Endothelial cell of umbilical vein (primary cell): Measurements from ENCODE around the gene NUDCD3. TPM values are rescaled to one million over a fixed set of nuclear protein-coding genes. Genes with fewer than 3 reads are reported as not detected.

Experiments
- BruUV-seq: library from RNA; stranded (reverse); fragments of 400-500 nt; replicated peaks from 2 replicates; lab custom pipeline; 2021; lab: Mats Ljungman, UMichigan
- CTCF ChIA-PET: fragments of 300-600, 350-600 bp; sonication (Branson Sonifier 250); formaldehyde crosslinking; loops from one replicate; lab custom pipeline; 2021; ENCODE audit warnings: antibody characterized with exemption, inconsistent platforms; lab: Charles Lee
- POLR2A ChIA-PET: fragments of 300-600, 350-600 bp; sonication (Branson Sonifier 250); formaldehyde crosslinking; loops from one replicate; lab custom pipeline; 2021; ENCODE audit warnings: antibody characterized with exemption, inconsistent platforms; lab: Charles Lee
- DNase-seq: peaks from one replicate; pipeline ENCODE4 v3.0.0-alpha.2; 2011; ENCODE audit warnings: low read depth, low spot score
- FAIRE-seq: peaks from 2 replicates; lab custom pipeline; 2011; peaks lifted over from hg19 to GRCh38; lab: Jason Lieb, UNC
- H2AFZ ChIP-seq: 2 replicates; pipeline ENCODE4 v1.6.0; 2012; ENCODE audit warnings: low read depth, low read length, control low read depth, inconsistent platforms
- H3K27ac ChIP-seq: 2 replicates; pipeline ENCODE4 v1.5.1; 2011; ENCODE audit warnings: low read depth, mild to moderate bottlenecking, control low read depth, low read length, moderate library complexity; ENCODE audit not compliant: insufficient read depth
- H3K27me3 ChIP-seq, 2 experiments: 2 replicates each; pipeline versions ENCODE4 v1.6.0 to v1.6.1; 2011; ENCODE audit warnings: low read length in 2 of 2, mixed read lengths in 1 of 2; ENCODE audit not compliant: control insufficient read depth in 2 of 2, insufficient read depth in 2 of 2
- H3K36me3 ChIP-seq, 2 experiments: 2 replicates in 1 of 2; 3 replicates in 1 of 2; pipeline ENCODE4 v1.5.1; 2011; ENCODE audit warnings: low read length in 2 of 2, mild to moderate bottlenecking in 1 of 2, moderate library complexity in 1 of 2; ENCODE audit not compliant: control insufficient read depth in 2 of 2, insufficient read depth in 2 of 2; ENCODE audit errors: extremely low read depth in 1 of 2
- H3K4me1 ChIP-seq: 3 replicates; pipeline ENCODE4 v1.5.1; 2011; ENCODE audit warnings: mild to moderate bottlenecking, low read length; ENCODE audit not compliant: control insufficient read depth, insufficient read depth; ENCODE audit errors: extremely low read depth
- H3K4me2 ChIP-seq: 2 replicates; pipeline ENCODE4 v1.6.1; 2011; ENCODE audit warnings: low read length, control low read depth, mixed read lengths; ENCODE audit not compliant: insufficient read depth
- H3K4me3 ChIP-seq, 3 experiments: fragments of 200-600 bp in 1 of 3; sonication (generic), shearing (Covaris generic) in 1 of 3; replicated peaks in 1 of 3; 2 replicates each; pipeline ENCODE4 v1.5.1; 2011 to 2016; ENCODE audit warnings: control low read depth in 3 of 3, low read length in 3 of 3, mild to moderate bottlenecking in 2 of 3, inconsistent platforms in 1 of 3, low read depth in 1 of 3, moderate library complexity in 1 of 3; ENCODE audit not compliant: insufficient read depth in 1 of 3
- H3K79me2 ChIP-seq: 2 replicates; pipeline ENCODE4 v1.6.0; 2012; ENCODE audit warnings: low read length, inconsistent platforms; ENCODE audit not compliant: control insufficient read depth, insufficient read depth
- H3K9ac ChIP-seq: replicated peaks from 2 replicates; pipeline ENCODE3; 2011; ENCODE audit warnings: low read length, control low read depth; ENCODE audit not compliant: insufficient read depth; ENCODE audit errors: extremely low read depth
- H3K9me1 ChIP-seq: replicated peaks from 3 replicates; pipeline ENCODE4 v1.6.0; 2011; ENCODE audit warnings: mild to moderate bottlenecking, low read length; ENCODE audit not compliant: control insufficient read depth, insufficient read depth; ENCODE audit errors: extremely low read depth
- H3K9me3 ChIP-seq: replicated peaks from 2 replicates; pipeline ENCODE4 v1.5.1; 2012; ENCODE audit warnings: low read length, inconsistent platforms; ENCODE audit not compliant: control insufficient read depth, insufficient read depth
- H4K20me1 ChIP-seq: replicated peaks from 2 replicates; pipeline ENCODE3; 2011; ENCODE audit warnings: mild to moderate bottlenecking, low read length; ENCODE audit not compliant: control insufficient read depth, insufficient read depth; ENCODE audit errors: extremely low read depth
- EZH2 ChIP-seq: IDR thresholded peaks from 2 replicates; pipeline ENCODE4 v1.6.1; 2012; ENCODE audit warnings: borderline replicate concordance, low read depth, mild to moderate bottlenecking, moderate library complexity, low read length, inconsistent platforms; ENCODE audit not compliant: severe bottlenecking
- FOS ChIP-seq: IDR thresholded peaks from 2 replicates; pipeline ENCODE4 v1.6.1; 2011; ENCODE audit warnings: mild to moderate bottlenecking, low read length, moderate library complexity, borderline replicate concordance; ENCODE audit not compliant: insufficient read depth
- GATA2 ChIP-seq: IDR thresholded peaks from 2 replicates; pipeline ENCODE4 v1.7.0; 2011; ENCODE audit warnings: low read depth, mild to moderate bottlenecking, moderate library complexity, mixed read lengths, low read length; ENCODE audit not compliant: insufficient read length, insufficient read depth
- JUN ChIP-seq: IDR thresholded peaks from 2 replicates; pipeline ENCODE4 v1.6.1; 2011; ENCODE audit warnings: borderline replicate concordance, low read depth; ENCODE audit not compliant: insufficient read length, insufficient read depth
- MYC ChIP-seq: IDR thresholded peaks from one replicate; pipeline ENCODE4 v1.6.1; 2011; ENCODE audit warnings: mild to moderate bottlenecking, low read depth, low read length
- POLR2A ChIP-seq: IDR thresholded peaks from 2 replicates; pipeline ENCODE4 v1.6.1; 2012; ENCODE audit warnings: low read depth, mild to moderate bottlenecking, control low read depth, low read length
- POLR2AphosphoS5 ChIP-seq: IDR thresholded peaks from 2 replicates; pipeline ENCODE4 v1.6.1; 2012; ENCODE audit warnings: low read depth, mild to moderate bottlenecking, control low read depth, low read length, moderate library complexity; ENCODE audit not compliant: insufficient read depth
- dilution Hi-C: fragments of 300-500 bp; cut with MboI; formaldehyde crosslinking; loops from one replicate; pipeline ENCODE4 v1.15.0; 2019; ENCODE audit warnings: low sequenced_read_pairs; ENCODE audit not compliant: extremely low pct_ligation_motif_present
- intact Hi-C: fragments of 100-400 bp; cut with micrococcal nuclease; formaldehyde crosslinking; loops from one replicate; pipeline ENCODE4 v1.10.0; 2022
- polyA plus RNA-seq, 4 experiments: library from polyadenylated mRNA; depleted of rRNA in 3 of 4; stranded (reverse) in 3 of 4; unstranded in 1 of 4; fragments of >200 nt; gene quantifications; 2 replicates each; pipeline versions ENCODE4 v1.2.1 to v1.2.3, GENCODE V29; 2011 to 2012; ENCODE audit warnings: missing spikeins in 1 of 4
- total RNA-seq: library from RNA; stranded (reverse); gene quantifications from 2 replicates; pipeline ENCODE4 v1.2.3, GENCODE V29; 2021
- TF ChIP-seq, protein P1 (sequence below), 2 donors: IDR thresholded peaks; 1 replicate in 1 of 2; 2 replicates in 1 of 2; pipeline ENCODE4 v1.5.1; 2011; ENCODE audit warnings: low read length in 2 of 2, mild to moderate bottlenecking in 2 of 2, moderate library complexity in 2 of 2, control low read depth in 1 of 2, inconsistent platforms in 1 of 2, low read depth in 1 of 2; ENCODE audit not compliant: insufficient read depth in 1 of 2; ENCODE audit errors: extremely low read depth in 1 of 2
- TF ChIP-seq, protein P2 (sequence below): IDR thresholded peaks from 2 replicates; pipeline ENCODE4 v1.6.1; 2011; ENCODE audit not compliant: insufficient read depth, insufficient read length

NUDCD3 gene
- total and polyA plus RNA-seq, 2 donors (not counting 3 experiments of a cell fraction or from before 2014, with no cell fraction given), result 50.6 to 137 TPM

DNA sequence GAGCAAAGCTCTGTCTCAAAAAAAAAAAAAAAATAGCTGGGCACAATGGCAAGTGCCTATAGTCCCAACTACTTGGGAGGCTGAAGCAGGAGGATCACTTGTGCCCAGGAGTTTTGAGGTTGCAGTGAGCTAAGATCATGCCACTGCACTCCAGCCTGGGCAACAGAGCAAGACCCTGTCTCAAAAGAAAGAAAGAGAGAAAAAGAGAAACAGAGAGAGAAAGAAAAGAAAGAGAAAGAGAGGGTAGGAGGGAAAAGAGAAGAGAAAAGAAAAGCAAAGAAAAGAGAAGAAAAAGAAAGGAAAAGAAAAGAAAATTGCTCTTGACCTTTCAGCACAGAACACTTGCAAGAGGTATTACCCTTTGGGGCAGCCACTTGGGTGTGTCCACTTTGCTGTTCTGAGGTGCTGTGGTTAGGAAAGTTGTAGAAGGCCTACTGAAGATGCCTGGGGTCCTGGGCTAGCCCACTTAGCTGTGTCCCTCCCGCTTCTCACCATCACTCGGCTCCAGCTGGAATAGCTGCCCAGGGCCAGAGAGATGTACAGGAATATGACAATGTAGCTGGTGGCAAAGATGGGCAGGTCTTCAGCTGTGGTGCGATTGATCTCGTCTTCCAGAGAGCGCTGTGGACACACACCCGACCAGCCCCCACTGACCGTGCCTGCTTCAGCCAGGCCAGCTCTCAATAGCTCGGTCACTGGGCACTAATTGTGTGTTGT lies 45.0 kb upstream of the NUDCD3 start:
- CTCF ChIA-PET, result interaction anchor here (0.7 to 3.6 kb wide), 13 partner anchors 9 to 318 kb away, joined by 3 to 20 read pairs (median 6); no protein-coding TSS in a partner anchor
- no peak for FAIRE-seq

More for the DNA sequence above, 45.0 kb upstream of the NUDCD3 start:
- Histone ChIP-seq H3K79me2 (no peaks in the 10 kb centered on the region), H3K4me3 (no peak overlapping the region), H4K20me1 (no peaks in the 10 kb centered on the region), H2AFZ (no peak overlapping the region), H3K27ac (no peak overlapping the region), H3K9ac (no peak overlapping the region), H3K27me3 (no peaks in the 10 kb centered on the region), H3K36me3 (no peaks in the 10 kb centered on the region), H3K9me1 (no peaks in the 10 kb centered on the region), H3K4me2 (no peak overlapping the region), H3K4me1 (no peaks in the 10 kb centered on the region), H3K9me3 (no peaks in the 10 kb centered on the region)
- TF ChIP-seq, protein P1, sequence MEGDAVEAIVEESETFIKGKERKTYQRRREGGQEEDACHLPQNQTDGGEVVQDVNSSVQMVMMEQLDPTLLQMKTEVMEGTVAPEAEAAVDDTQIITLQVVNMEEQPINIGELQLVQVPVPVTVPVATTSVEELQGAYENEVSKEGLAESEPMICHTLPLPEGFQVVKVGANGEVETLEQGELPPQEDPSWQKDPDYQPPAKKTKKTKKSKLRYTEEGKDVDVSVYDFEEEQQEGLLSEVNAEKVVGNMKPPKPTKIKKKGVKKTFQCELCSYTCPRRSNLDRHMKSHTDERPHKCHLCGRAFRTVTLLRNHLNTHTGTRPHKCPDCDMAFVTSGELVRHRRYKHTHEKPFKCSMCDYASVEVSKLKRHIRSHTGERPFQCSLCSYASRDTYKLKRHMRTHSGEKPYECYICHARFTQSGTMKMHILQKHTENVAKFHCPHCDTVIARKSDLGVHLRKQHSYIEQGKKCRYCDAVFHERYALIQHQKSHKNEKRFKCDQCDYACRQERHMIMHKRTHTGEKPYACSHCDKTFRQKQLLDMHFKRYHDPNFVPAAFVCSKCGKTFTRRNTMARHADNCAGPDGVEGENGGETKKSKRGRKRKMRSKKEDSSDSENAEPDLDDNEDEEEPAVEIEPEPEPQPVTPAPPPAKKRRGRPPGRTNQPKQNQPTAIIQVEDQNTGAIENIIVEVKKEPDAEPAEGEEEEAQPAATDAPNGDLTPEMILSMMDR (IDR thresholded peaks at IDR 0.05; ENCODE audit: extremely low read depth in 1 of 2, insufficient read depth in 1 of 2, low read depth in 1 of 2, low read length in 2 of 2), result no peak
- TF ChIP-seq, protein P2, sequence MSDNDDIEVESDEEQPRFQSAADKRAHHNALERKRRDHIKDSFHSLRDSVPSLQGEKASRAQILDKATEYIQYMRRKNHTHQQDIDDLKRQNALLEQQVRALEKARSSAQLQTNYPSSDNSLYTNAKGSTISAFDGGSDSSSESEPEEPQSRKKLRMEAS, result no peak
- TF ChIP-seq MYC, result no peak
- TF ChIP-seq POLR2A, result no peak
- TF ChIP-seq GATA2, result no peak
- no peak for TF ChIP-seq EZH2
- TF ChIP-seq JUN, result no peak
- no peak for TF ChIP-seq POLR2AphosphoS5
- no peak for TF ChIP-seq FOS
- intact Hi-C loops, result no loop called here
- POLR2A ChIA-PET, result interaction anchor here (0.7 kb wide), 1 partner anchor 152 kb away, joined by 6 read pairs; no protein-coding TSS in a partner anchor
- DNase-seq, result no peak
- dilution Hi-C loops, result no loop called here
- BruUV-seq, result no TSS peak
